Neuronal stem cell (in vitro differentiated cells): ENCODE results near the gene RPL35.
A peak's percentile ranks its signal among the peaks of the same experiment; 100 is the strongest.

ENCODE experiments used
- DNase-seq: peaks from one replicate; pipeline ENCODE4 v3.0.0-alpha.2; 2013; ENCODE audit warnings: low spot score
- H2AFZ ChIP-seq: one replicate; pipeline ENCODE4 v1.6.1; 2013; ENCODE audit warnings: mild to moderate bottlenecking, low read length, inconsistent platforms
- H2AK5ac ChIP-seq: 2 replicates; pipeline ENCODE4 v1.6.1; 2013; ENCODE audit warnings: low read depth, mild to moderate bottlenecking, inconsistent platforms, low read length, moderate library complexity, mixed read lengths
- H2BK120ac ChIP-seq: 2 replicates; pipeline ENCODE4 v1.6.1; 2013; ENCODE audit warnings: low read depth, mild to moderate bottlenecking, inconsistent platforms, low read length, moderate library complexity, mixed read lengths
- H2BK12ac ChIP-seq: one replicate; pipeline ENCODE4 v1.6.1; 2013; ENCODE audit warnings: low read length, inconsistent platforms
- H2BK15ac ChIP-seq: 2 replicates; pipeline ENCODE4 v1.6.1; 2013; ENCODE audit warnings: mild to moderate bottlenecking, low read length, inconsistent platforms, mixed read lengths
- H2BK5ac ChIP-seq: one replicate; pipeline ENCODE4 v1.6.1; 2013; ENCODE audit warnings: inconsistent platforms, mild to moderate bottlenecking, low read length, moderate library complexity
- H3K14ac ChIP-seq: one replicate; pipeline ENCODE4 v1.6.1; 2013; ENCODE audit warnings: low read length, inconsistent platforms
- H3K18ac ChIP-seq: 2 replicates; pipeline ENCODE4 v1.6.1; 2013; ENCODE audit warnings: low read length, inconsistent platforms
- H3K23ac ChIP-seq: 2 replicates; pipeline ENCODE4 v1.6.1; 2013; ENCODE audit warnings: low read depth, mild to moderate bottlenecking, mixed read lengths, low read length, inconsistent platforms; ENCODE audit not compliant: poor library complexity
- H3K27ac ChIP-seq: replicated peaks from 3 replicates; pipeline ENCODE4 v1.5.1; 2013; ENCODE audit warnings: low read length, inconsistent platforms
- H3K27me3 ChIP-seq, 3 experiments: 2 replicates each; pipeline ENCODE4 v1.6.1; 2013; ENCODE audit warnings: low read length in 3 of 3, mild to moderate bottlenecking in 2 of 3, inconsistent platforms in 1 of 3, low read depth in 1 of 3, mixed read lengths in 1 of 3, moderate library complexity in 1 of 3; ENCODE audit not compliant: control insufficient read depth in 3 of 3, insufficient read depth in 3 of 3
- H3K36me3 ChIP-seq, 2 donors: replicated peaks in 1 of 2; 2 replicates each; pipeline ENCODE4 v1.6.1; 2013; ENCODE audit warnings: low read length in 2 of 2; ENCODE audit not compliant: control insufficient read depth in 2 of 2, insufficient read depth in 2 of 2
- H3K4ac ChIP-seq: 2 replicates; pipeline ENCODE4 v1.6.1; 2013; ENCODE audit warnings: inconsistent platforms, mild to moderate bottlenecking, low read length, moderate library complexity
- H3K4me1 ChIP-seq, 2 donors: 1 replicate in 1 of 2; 2 replicates in 1 of 2; pipeline ENCODE4 v1.6.1; 2013; ENCODE audit warnings: low read length in 2 of 2, low read depth in 1 of 2; ENCODE audit not compliant: control insufficient read depth in 2 of 2, insufficient read depth in 1 of 2
- H3K4me2 ChIP-seq: one replicate; pipeline ENCODE4 v1.6.1; 2013; ENCODE audit warnings: mild to moderate bottlenecking, low read length, inconsistent platforms; ENCODE audit not compliant: insufficient read depth, poor library complexity, severe bottlenecking
- H3K4me3 ChIP-seq, 2 donors: 2 replicates each; pipeline ENCODE4 v1.5.1; 2013; ENCODE audit warnings: low read length in 2 of 2, mild to moderate bottlenecking in 2 of 2, inconsistent platforms in 1 of 2, moderate library complexity in 1 of 2
- H3K79me1 ChIP-seq: one replicate; pipeline ENCODE4 v1.6.1; 2013; ENCODE audit warnings: low read depth, mild to moderate bottlenecking, inconsistent platforms, low read length, moderate library complexity
- H3K9ac ChIP-seq: one replicate; pipeline ENCODE4 v1.6.1; 2013; ENCODE audit warnings: mild to moderate bottlenecking, low read depth, low read length, inconsistent platforms; ENCODE audit not compliant: poor library complexity
- H3K9me3 ChIP-seq, 2 donors: replicated peaks in 1 of 2; 2 replicates each; pipeline versions ENCODE3 to v1.6.1; 2013; ENCODE audit warnings: low read length in 2 of 2, mild to moderate bottlenecking in 2 of 2, inconsistent platforms in 1 of 2, low read depth in 1 of 2, mixed read lengths in 1 of 2, moderate library complexity in 1 of 2; ENCODE audit not compliant: control insufficient read depth in 2 of 2, insufficient read depth in 1 of 2
- H4K8ac ChIP-seq: one replicate; pipeline ENCODE4 v1.6.1; 2013; ENCODE audit warnings: low read depth, mild to moderate bottlenecking, inconsistent platforms, low read length, moderate library complexity
- H4K91ac ChIP-seq: one replicate; pipeline ENCODE4 v1.6.1; 2013; ENCODE audit warnings: low read length, low read depth, mild to moderate bottlenecking, inconsistent platforms; ENCODE audit not compliant: poor library complexity
- WGBS, 2 donors: extraction: QIAGEN DNeasy Blood & Tissue Kit; methylation state at CpG; one replicate each; pipeline ENCODE4 v1.1.7; 2013; ENCODE audit warnings: missing lambda C conversion rate in 2 of 2, mixed read lengths in 1 of 2; ENCODE audit not compliant: insufficient read length in 2 of 2, insufficient replicate concordance in 1 of 2; ENCODE audit errors: extremely low coverage in 2 of 2; 5-methylcytosine and 5-hydroxymethylcytosine counted together

Gene RPL35

GRCh38 chr9:124853605-124854143 is 8.1 kb downstream of the RPL35 start:
- Histone ChIP-seq H3K27ac (no peak overlapping the region), H4K8ac (no peak overlapping the region), H3K4me3 (peak overlapping the region in 1 of 2 donors; percentile 48), H2AFZ (peak overlapping the region; percentile 96), H2BK15ac (peak overlapping the region; percentile 50), H3K18ac (peak overlapping the region; percentile 63), H3K79me1 (no peaks in the 10 kb centered on the region), H2BK12ac (no peak overlapping the region), H2BK120ac (no peak overlapping the region), H3K4me2 (peak overlapping the region; percentile 66), H3K36me3 (peaks cover 20 to 25% of the 10 kb centered on the region in 2 donors), H3K4ac (no peak overlapping the region), H2AK5ac (peak overlapping the region; percentile 54), H2BK5ac (peak overlapping the region; percentile 11), H3K27me3 (peaks cover 0 to 3% (median 0%) of the 10 kb centered on the region in 3 experiments), H3K9me3 (no peaks in the 10 kb centered on the region), H3K14ac (no peak overlapping the region), H4K91ac (no peak overlapping the region), H3K4me1 (peaks cover 4 to 12% of the 10 kb centered on the region in 2 donors), H3K23ac (peak overlapping the region; percentile 22), H3K9ac (no peak overlapping the region)
- WGBS, 2 donors: no CpG with 5 or more reads among the region's 11 CpGs
- DNase-seq: no peak

GRCh38 chr9:124852829-124853531 is 8.8 kb downstream of the RPL35 start, which contains the start of gene WDR38:
WDR38 (plus strand) TSS chr9:124853460; CDS start chr9:124853532, 72 bp downstream.
- peak within 1 kb of the TSS; percentile 63 for H3K18ac ChIP-seq
- H2AK5ac ChIP-seq: peak within 1 kb of the TSS; percentile 54
- H3K27me3 ChIP-seq: peaks cover 0 to 3% (median 0%) of the 10 kb centered on the region in 3 experiments
- H4K91ac ChIP-seq: no peak within 1 kb of the TSS
- no peak within 1 kb of the TSS for H2BK120ac ChIP-seq
- H2AFZ ChIP-seq: peak within 1 kb of the TSS; percentile 96
- no peaks in the 10 kb centered on the region for H3K9me3 ChIP-seq
- H3K79me1 ChIP-seq: no peaks in the 10 kb centered on the region
- peak within 1 kb of the TSS; percentile 86 for H3K9ac ChIP-seq
- H3K23ac ChIP-seq: peak within 1 kb of the TSS; percentile 22
- H3K36me3 ChIP-seq: peaks cover 14 to 18% of the 10 kb centered on the region in 2 donors
- peak within 1 kb of the TSS; percentile 11 for H2BK5ac ChIP-seq
- H3K4ac ChIP-seq: no peak within 1 kb of the TSS
- H4K8ac ChIP-seq: no peak within 1 kb of the TSS
- H3K14ac ChIP-seq: no peak within 1 kb of the TSS
- WGBS, 2 donors: no CpG with 5 or more reads among the region's 51 CpGs
- DNase-seq: peak; percentile 78
- H3K27ac ChIP-seq: no peak within 1 kb of the TSS
- H2BK15ac ChIP-seq: peak within 1 kb of the TSS; percentile 50
- H2BK12ac ChIP-seq: peak within 1 kb of the TSS; percentile 46
- peak within 1 kb of the TSS; percentile 48 to 84 for H3K4me3 ChIP-seq
- H3K4me1 ChIP-seq: peaks cover 4 to 12% of the 10 kb centered on the region in 2 donors
- H3K4me2 ChIP-seq: peak within 1 kb of the TSS; percentile 66

GRCh38 chr9:124852121-124852828 is 9.5 kb downstream of the RPL35 start:
- H3K4ac ChIP-seq: no peak overlapping the region

GRCh38 chr9:124849801-124850200 is 12.0 kb downstream of the RPL35 start:
- Histone ChIP-seq H2AFZ (no peak overlapping the region), H3K14ac (no peak overlapping the region), H2BK12ac (no peak overlapping the region), H3K4me2 (no peak overlapping the region), H3K4ac (no peak overlapping the region), H4K8ac (no peak overlapping the region), H2AK5ac (no peak overlapping the region), H2BK15ac (no peak overlapping the region), H3K27ac (no peak overlapping the region), H3K23ac (no peak overlapping the region), H2BK5ac (no peak overlapping the region), H3K18ac (no peak overlapping the region), H2BK120ac (no peak overlapping the region), H4K91ac (no peak overlapping the region), H3K79me1 (no peaks in the 10 kb centered on the region), H3K36me3 (no peaks in the 10 kb centered on the region), H3K4me1 (peaks cover 4 to 12% of the 10 kb centered on the region in 2 donors), H3K27me3 (peaks cover 0 to 3% (median 0%) of the 10 kb centered on the region in 3 experiments), H3K4me3 (no peak overlapping the region), H3K9me3 (no peaks in the 10 kb centered on the region), H3K9ac (no peak overlapping the region)
- DNase-seq: no peak
- no CpG with 5 or more reads among the region's 10 CpGs for WGBS, 2 donors

More at GRCh38 chr9:124852121-124852828, 9.5 kb downstream of the RPL35 start:
- no peak overlapping the region for H4K91ac ChIP-seq
- H3K79me1 ChIP-seq: no peaks in the 10 kb centered on the region
- no peak for DNase-seq
- no peak overlapping the region for H3K23ac ChIP-seq
- no CpG with 5 or more reads among the region's 13 CpGs for WGBS, 2 donors
- H4K8ac ChIP-seq: no peak overlapping the region
- peak overlapping the region; percentile 25 for H2BK15ac ChIP-seq
- no peak overlapping the region for H2BK12ac ChIP-seq
- H3K36me3 ChIP-seq: peaks cover 6 to 11% of the 10 kb centered on the region in 2 donors
- peaks cover 4 to 12% of the 10 kb centered on the region in 2 donors for H3K4me1 ChIP-seq
- H3K27me3 ChIP-seq: peaks cover 0 to 3% (median 0%) of the 10 kb centered on the region in 3 experiments
- peak overlapping the region in 1 of 2 donors; percentile 48 for H3K4me3 ChIP-seq
- H3K9me3 ChIP-seq: no peaks in the 10 kb centered on the region
- H2AK5ac ChIP-seq: peak overlapping the region; percentile 16
- no peak overlapping the region for H2BK5ac ChIP-seq
- H3K9ac ChIP-seq: peak overlapping the region; percentile 7
- no peak overlapping the region for H3K27ac ChIP-seq
- peak overlapping the region; percentile 66 for H3K18ac ChIP-seq
- no peak overlapping the region for H2BK120ac ChIP-seq
- H3K14ac ChIP-seq: no peak overlapping the region
- H2AFZ ChIP-seq: peak overlapping the region; percentile 96
- H3K4me2 ChIP-seq: no peak overlapping the region
